A549 (cell line): ENCODE results near the gene MICU2.

Experiments used
- BHLHE40 ChIP-seq: IDR thresholded peaks from 2 replicates; pipeline ENCODE4 v1.6.1; 2012; ENCODE audit warnings: low read depth, low read length, inconsistent platforms
- GATA3 ChIP-seq: IDR thresholded peaks from 2 replicates; pipeline ENCODE4 v1.6.1; 2012; ENCODE audit warnings: borderline replicate concordance
- HDAC2 ChIP-seq: fragments of 200-600 bp; sonication (generic); IDR thresholded peaks from 2 replicates; pipeline ENCODE4 v1.6.1; 2016
- JUN ChIP-seq, 2 experiments: fragments of >200 bp; sonication (Bioruptor Twin); formaldehyde crosslinking; IDR thresholded peaks; 2 replicates in 1 of 2; 3 replicates in 1 of 2; pipeline ENCODE4 v1.6.1; 2016 to 2017
- POLR2A ChIP-seq: IDR thresholded peaks from 2 replicates; pipeline ENCODE4 v1.6.1; 2012; ENCODE audit warnings: mild to moderate bottlenecking, low read length
- RFX5 ChIP-seq: fragments of 450-650 bp; IDR thresholded peaks from 2 replicates; pipeline ENCODE4 v1.7.1; 2014; ENCODE audit warnings: antibody characterized with exemption, mild to moderate bottlenecking, moderate library complexity
- RNF2 ChIP-seq: fragments of 200-600 bp; sonication (generic); IDR thresholded peaks from 2 replicates; pipeline ENCODE4 v1.6.1; 2016; ENCODE audit warnings: low read depth, mild to moderate bottlenecking, antibody characterized with exemption, moderate library complexity, borderline replicate concordance
- TP53 ChIP-seq: fragments of 250-450 bp; sonication (Bioruptor Pico); IDR thresholded peaks from 2 replicates; pipeline ENCODE4 v1.5.0; 2021; ENCODE audit warnings: mild to moderate bottlenecking, moderate library complexity
- TF ChIP-seq, protein P1 (sequence below): fragments of >200 bp; sonication (Bioruptor Twin); formaldehyde crosslinking; IDR thresholded peaks from 3 replicates; pipeline ENCODE4 v1.5.1; 2016

DNA sequence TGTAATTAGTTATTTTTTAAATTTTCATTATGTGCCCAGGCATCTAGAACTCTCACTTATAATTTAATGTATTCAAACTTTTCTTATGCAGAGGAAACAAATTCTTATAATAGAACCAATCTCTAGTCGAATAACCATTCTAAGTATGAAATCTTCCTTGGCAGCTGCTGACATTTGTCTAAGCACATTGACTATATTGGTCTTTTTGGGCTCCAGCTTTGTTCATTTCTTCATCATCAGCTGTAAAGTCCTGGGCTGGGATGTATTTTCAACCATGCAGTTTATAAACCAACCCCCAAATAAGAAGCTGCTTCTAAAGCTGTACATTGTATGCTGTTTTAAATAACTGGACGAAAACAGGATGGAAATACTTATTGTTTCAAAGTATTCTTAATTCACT lies 2.3 kb upstream of the MICU2 start:
- TF ChIP-seq RFX5 (no peak), JUN (IDR thresholded peaks at IDR 0.05) (no peak), GATA3 (no peak), POLR2A (no peak), BHLHE40 (no peak), HDAC2 (no peak), TP53 (CRISPR knock-in tag) (no peak), RNF2 (no peak)
- TF ChIP-seq, protein P1, sequence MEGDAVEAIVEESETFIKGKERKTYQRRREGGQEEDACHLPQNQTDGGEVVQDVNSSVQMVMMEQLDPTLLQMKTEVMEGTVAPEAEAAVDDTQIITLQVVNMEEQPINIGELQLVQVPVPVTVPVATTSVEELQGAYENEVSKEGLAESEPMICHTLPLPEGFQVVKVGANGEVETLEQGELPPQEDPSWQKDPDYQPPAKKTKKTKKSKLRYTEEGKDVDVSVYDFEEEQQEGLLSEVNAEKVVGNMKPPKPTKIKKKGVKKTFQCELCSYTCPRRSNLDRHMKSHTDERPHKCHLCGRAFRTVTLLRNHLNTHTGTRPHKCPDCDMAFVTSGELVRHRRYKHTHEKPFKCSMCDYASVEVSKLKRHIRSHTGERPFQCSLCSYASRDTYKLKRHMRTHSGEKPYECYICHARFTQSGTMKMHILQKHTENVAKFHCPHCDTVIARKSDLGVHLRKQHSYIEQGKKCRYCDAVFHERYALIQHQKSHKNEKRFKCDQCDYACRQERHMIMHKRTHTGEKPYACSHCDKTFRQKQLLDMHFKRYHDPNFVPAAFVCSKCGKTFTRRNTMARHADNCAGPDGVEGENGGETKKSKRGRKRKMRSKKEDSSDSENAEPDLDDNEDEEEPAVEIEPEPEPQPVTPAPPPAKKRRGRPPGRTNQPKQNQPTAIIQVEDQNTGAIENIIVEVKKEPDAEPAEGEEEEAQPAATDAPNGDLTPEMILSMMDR: no peak
